Measurements from ENCODE around the gene PKHD1. TPM values are rescaled to one million over a fixed set of nuclear protein-coding genes. Genes with fewer than 3 reads are reported as not detected.

PKHD1 gene
- total and polyA plus RNA-seq, 4 donors: 0.06 TPM; not detected in 3

DNA sequence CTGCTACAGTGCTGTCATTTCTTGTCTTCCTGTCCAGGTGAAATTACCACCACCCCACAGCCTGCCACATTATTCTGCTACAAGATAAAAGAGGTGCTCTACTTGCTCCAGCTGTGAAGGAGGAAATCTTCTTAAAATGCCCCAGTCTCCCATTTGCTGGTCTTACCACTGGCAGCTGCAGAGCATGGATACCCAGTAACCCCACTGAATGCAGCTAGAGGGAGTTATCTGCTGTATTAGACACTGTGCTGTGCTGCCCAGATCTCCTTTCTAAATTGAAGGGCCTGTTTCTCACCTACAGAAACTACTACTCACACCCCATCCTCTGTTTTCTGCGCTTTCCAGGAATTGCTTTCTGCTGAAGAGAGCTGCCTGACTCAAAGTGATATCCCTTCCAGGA is 517.8 kb downstream of the PKHD1 start:
- DNase-seq: no peak
- H3K9me3 ChIP-seq (ENCODE audit: control insufficient read depth, low read length): no peaks in the 10 kb centered on the region
- H3K4me3 ChIP-seq (ENCODE audit: low read length in 2 of 2): no peak overlapping the region
- H3K27ac ChIP-seq (ENCODE audit: low read depth in 1 of 2, low read length in 2 of 2): no peak overlapping the region
- 82 to 94% methylated on average over 1 of the region's 1 CpG for WGBS, 2 donors
- ATAC-seq (ENCODE audit: low FRiP score): no peak
- H3K27me3 ChIP-seq (ENCODE audit: control insufficient read depth in 1 of 2, insufficient read depth in 2 of 2, low read length in 1 of 2): no peaks in the 10 kb centered on the region
- no peaks in the 10 kb centered on the region for H3K4me1 ChIP-seq (ENCODE audit: control insufficient read depth in 1 of 2, insufficient read depth in 2 of 2, low read length in 2 of 2)
- H3K36me3 ChIP-seq (ENCODE audit: control insufficient read depth in 1 of 2, insufficient read depth in 2 of 2, low read length in 1 of 2): no peaks in the 10 kb centered on the region
- intact Hi-C loops (cut with DNase I): no loop called here

DNA sequence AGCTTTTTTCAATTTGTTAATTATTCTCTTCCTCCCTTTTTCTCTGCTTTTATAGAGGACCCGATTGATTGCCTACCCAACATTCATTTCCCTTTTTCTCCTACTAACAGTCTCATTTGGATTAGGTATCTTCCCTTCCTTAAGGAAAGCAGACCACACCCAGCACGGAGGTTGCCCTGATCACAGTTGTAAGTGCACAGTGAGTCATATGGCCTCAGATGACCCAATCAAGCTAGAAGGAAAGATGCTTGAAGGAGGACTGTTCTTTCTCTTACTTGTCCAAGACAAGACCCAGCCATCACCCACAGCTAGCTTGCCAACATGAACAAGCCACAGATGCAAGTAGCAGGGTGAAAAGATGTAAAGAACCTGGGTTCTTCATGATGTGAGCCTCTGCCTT is 518.6 kb downstream of the PKHD1 start:
- 77 to 82% methylated on average over 2 of the region's 2 CpGs for WGBS, 2 donors
- ATAC-seq (ENCODE audit: low FRiP score) (no peak), DNase-seq (no peak)
- no peaks in the 10 kb centered on the region for H3K36me3 ChIP-seq (ENCODE audit: control insufficient read depth in 1 of 2, insufficient read depth in 2 of 2, low read length in 1 of 2)
- H3K27ac ChIP-seq (ENCODE audit: low read depth in 1 of 2, low read length in 2 of 2): no peak overlapping the region
- intact Hi-C loops (cut with DNase I): no loop called here
- H3K9me3 ChIP-seq (ENCODE audit: control insufficient read depth, low read length): no peaks in the 10 kb centered on the region
- no peak overlapping the region for H3K4me3 ChIP-seq (ENCODE audit: low read length in 2 of 2)
- H3K4me1 ChIP-seq (ENCODE audit: control insufficient read depth in 1 of 2, insufficient read depth in 2 of 2, low read length in 2 of 2): no peaks in the 10 kb centered on the region
- no peaks in the 10 kb centered on the region for H3K27me3 ChIP-seq (ENCODE audit: control insufficient read depth in 1 of 2, insufficient read depth in 2 of 2, low read length in 1 of 2)

DNA sequence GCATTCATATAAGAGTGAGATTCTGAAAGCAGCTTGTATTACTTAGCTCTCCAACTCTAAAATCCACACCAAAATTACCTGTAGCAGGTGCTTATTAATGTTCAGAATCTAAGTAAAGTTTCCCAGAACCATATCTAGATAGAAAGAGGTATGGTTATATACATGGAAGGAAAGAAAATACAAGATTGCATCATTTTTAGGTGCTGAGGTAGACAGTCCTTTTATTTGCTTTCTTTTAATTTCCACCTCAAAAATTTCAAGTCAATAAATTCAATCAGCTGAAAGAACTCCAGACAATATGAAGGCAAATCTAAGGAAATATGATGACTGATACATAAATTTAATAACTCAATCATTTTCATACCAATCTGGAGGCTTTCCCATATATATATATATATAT is 521.9 kb downstream of the PKHD1 start:
- intact Hi-C loops (cut with DNase I): no loop called here
- Histone ChIP-seq H3K4me1 (ENCODE audit: control insufficient read depth in 1 of 2, insufficient read depth in 2 of 2, low read length in 2 of 2) (no peaks in the 10 kb centered on the region), H3K4me3 (ENCODE audit: low read length in 2 of 2) (no peak overlapping the region), H3K27me3 (ENCODE audit: control insufficient read depth in 1 of 2, insufficient read depth in 2 of 2, low read length in 1 of 2) (peaks cover 0 to 2% of the 10 kb centered on the region in 2 donors), H3K27ac (ENCODE audit: low read depth in 1 of 2, low read length in 2 of 2) (no peak overlapping the region), H3K36me3 (ENCODE audit: control insufficient read depth in 1 of 2, insufficient read depth in 2 of 2, low read length in 1 of 2) (no peaks in the 10 kb centered on the region), H3K9me3 (ENCODE audit: control insufficient read depth, low read length) (no peaks in the 10 kb centered on the region)
- DNase-seq (no peak), ATAC-seq (ENCODE audit: low FRiP score) (no peak)

Other genes starting within 250 kb of the PKHD1 start
- not detected for gene IL17A, start 98.8 kb upstream of the PKHD1 start, total RNA-seq
- gene IL17A, start 98.8 kb upstream of the PKHD1 start, polyA plus RNA-seq: not detected
- not detected for gene IL17F, start 156.9 kb upstream of the PKHD1 start, total RNA-seq
- gene IL17F, start 156.9 kb upstream of the PKHD1 start, polyA plus RNA-seq: not detected
- 10 to 100 TPM; 24.5 to 30.5 TPM for gene MCM3, start 197.1 kb upstream of the PKHD1 start, total RNA-seq
- 10 to 100 TPM; 11.6 to 21.6 TPM for gene MCM3, start 197.1 kb upstream of the PKHD1 start, polyA plus RNA-seq